ENCODE data around the gene ZBTB12. TPM values are rescaled to one million over a fixed set of nuclear protein-coding genes. Genes with fewer than 3 reads are reported as not detected.

ZBTB12 gene
- total and polyA plus RNA-seq, 2 of the 13 experiments (the other 11 are each of a cell fraction or from before 2014, with no cell fraction given), result 4.8 to 6.0 TPM

- Histone ChIP-seq H2AFZ (ENCODE audit: low read length) (no peak overlapping the region), H3K27me3 (ENCODE audit: control insufficient read depth in 1 of 2, insufficient read depth in 2 of 2, low read length in 2 of 2) (no peaks in the 10 kb centered on the region), H4K20me1 (ENCODE audit: insufficient read depth, low read length) (no peaks in the 10 kb centered on the region), H3K9ac (ENCODE audit: insufficient read depth, low read depth, low read length) (no peak overlapping the region), H3K79me2 (ENCODE audit: insufficient read depth, low read length) (no peaks in the 10 kb centered on the region), H3K4me2 (ENCODE audit: low read depth, low read length) (no peak overlapping the region), H3K4me3 (replicated peaks in 1 of 3; ENCODE audit: insufficient read depth in 1 of 3, low read depth in 2 of 3, low read length in 3 of 3) (no peak overlapping the region), H3K9me3 (ENCODE audit: low read length) (no peaks in the 10 kb centered on the region), H3K4me1 (ENCODE audit: insufficient read depth, low read length) (no peaks in the 10 kb centered on the region), H3K27ac (ENCODE audit: extremely low read length, insufficient read depth, low read length) (no peak overlapping the region), H3K36me3 (replicated peaks in 1 of 2; ENCODE audit: control insufficient read depth in 1 of 2, insufficient read depth in 2 of 2, low read length in 2 of 2) (peaks cover 57 to 88% of the 10 kb centered on the region in 2 experiments)
- FAIRE-seq, result no peak
- BruUV-seq (replicated peaks), result no TSS peak
- 98% methylated on average over 18 of the region's 19 CpGs for WGBS (ENCODE audit: low lambda C conversion rate)
- intact Hi-C loops (cut with micrococcal nuclease; ENCODE audit: unreplicated experiment) (no loop called here), in situ Hi-C loops (cut with HindIII; ENCODE audit: extremely low pct_ligation_motif_present, low pct_unique_long_range_greater_than_20kb) (no loop called here)
- no peak for DNase-seq (ENCODE audit: low spot score)
- ChIA-PET CTCF (ENCODE audit: low intra/inter-chr PET ratio, low total read pairs) (no interaction called here), POLR2A (interaction anchor here (0.6 to 2.1 kb wide), 2 partner anchors 25 to 88 kb away, joined by 3 to 5 read pairs; partner anchors contain the start of gene NEU1)
- no peak for TF ChIP-seq RFX5 (IDR thresholded peaks at IDR 0.05; ENCODE audit: low read depth, low read length)
- no peak for TF ChIP-seq ZFP62 (CRISPR knock-in tag; IDR thresholded peaks at IDR 0.05)
- TF ChIP-seq ZNF264 (CRISPR knock-in tag; IDR thresholded peaks at IDR 0.05), result no peak
- TF ChIP-seq ZNF503 (CRISPR knock-in tag; IDR thresholded peaks at IDR 0.05), result no peak
- TF ChIP-seq DNMT1 (CRISPR knock-in tag; IDR thresholded peaks at IDR 0.05), result no peak
- no peak for TF ChIP-seq AKAP8 (CRISPR knock-in tag; IDR thresholded peaks at IDR 0.05)
- no peak for TF ChIP-seq KDM4B (CRISPR knock-in tag; IDR thresholded peaks at IDR 0.05)
- no peak for ATAC-seq
Observed at GRCh38 chr6:31887173-31888007, 14.5 kb downstream of the ZBTB12 start.

Measured in HepG2 (cell line).